ENCODE measurements around the gene ZFAND5. TPM values are rescaled to one million over a fixed set of nuclear protein-coding genes. Genes with fewer than 3 reads are reported as not detected.

ZFAND5 gene
- total and polyA plus RNA-seq, 2 of the 13 experiments (the other 11 are each of a cell fraction or from before 2014, with no cell fraction given), result 53.4 to 60.2 TPM

GRCh38 chr9:72364679-72365524 lies at the start of gene ZFAND5 (continued):
- TF ChIP-seq ZNF646 (CRISPR knock-in tag; IDR thresholded peaks at IDR 0.05) (no peak), ZBTB7A (CRISPR knock-in tag; IDR thresholded peaks at IDR 0.05) (no peak), FUBP1 (CRISPR knock-in tag; IDR thresholded peaks at IDR 0.05; ENCODE audit: borderline replicate concordance) (no peak), ZNF7 (CRISPR knock-in tag; IDR thresholded peaks at IDR 0.05) (no peak), ZNF841 (CRISPR knock-in tag; IDR thresholded peaks at IDR 0.05; ENCODE audit: borderline replicate concordance) (peak; percentile 84; the same call in 1 of the 2 replicates), ZNF770 (CRISPR knock-in tag; IDR thresholded peaks at IDR 0.05) (peak; percentile 44), ZNF34 (CRISPR knock-in tag; IDR thresholded peaks at IDR 0.05; ENCODE audit: borderline replicate concordance) (no peak), CREB3 (CRISPR knock-in tag; IDR thresholded peaks at IDR 0.05) (no peak), WIZ (CRISPR knock-in tag; IDR thresholded peaks at IDR 0.05) (no peak), ARID2 (CRISPR knock-in tag; IDR thresholded peaks at IDR 0.05; ENCODE audit: borderline replicate concordance) (peak; percentile 86; the same call in 1 of the 2 replicates), HNRNPL (IDR thresholded peaks at IDR 0.05; ENCODE audit: low read depth, low read length) (no peak), GRHL1 (CRISPR knock-in tag; conservative IDR thresholded peaks at IDR 0.05) (no peak), ZZZ3 (CRISPR knock-in tag; IDR thresholded peaks at IDR 0.05; ENCODE audit: borderline replicate concordance) (no peak; the same call in 1 of the 2 replicates), ZNF274 (CRISPR knock-in tag; IDR thresholded peaks at IDR 0.05) (peak; percentile 51; the same call in 1 of the 2 replicates), FOXK2 (IDR thresholded peaks at IDR 0.05) (no peak)

Measured in HepG2 (cell line).